ENCODE data around the gene CCNA2. TPM values are rescaled to one million over a fixed set of nuclear protein-coding genes. Genes with fewer than 3 reads are reported as not detected.

CCNA2 gene
- total RNA-seq, 2 donors from 2014 or later: 0.52 to 1.2 TPM

- intact Hi-C loops (cut with DNase I): loop anchor here in 1 of 2 donors (5.0 kb wide), 1 partner anchor 428 kb away; no protein-coding TSS in a partner anchor
- no peak for DNase-seq (ENCODE audit: low spot score)
These were observed 8.9 kb downstream of the CCNA2 start for GRCh38 chr4:121814756-121815155.

GRCh38 chr4:121811122-121811521, 12.6 kb downstream of the CCNA2 start:
- DNase-seq (ENCODE audit: low spot score): no peak
- intact Hi-C loops (cut with DNase I): no loop called here

- DNase-seq (ENCODE audit: low spot score): no peak
- intact Hi-C loops (cut with DNase I): no loop called here
These were observed 17.3 kb downstream of the CCNA2 start for GRCh38 chr4:121806411-121806810.

GRCh38 chr4:121801715-121802075, 22.0 kb downstream of the CCNA2 start:
- no peak for DNase-seq (ENCODE audit: low spot score)
- intact Hi-C loops (cut with DNase I): no loop called here

- intact Hi-C loops (cut with DNase I): no loop called here
- peak; percentile 98 for DNase-seq (ENCODE audit: low spot score)
These were observed 22.5 kb downstream of the CCNA2 start, which contains the start of gene EXOSC9 for GRCh38 chr4:121800961-121801714. Gene EXOSC9 (plus strand): TSS chr4:121801323. CDS start chr4:121801425, 102 bp downstream.

GRCh38 chr4:121800638-121800960, 23.1 kb downstream of the CCNA2 start:
- no peak for DNase-seq (ENCODE audit: low spot score)
- intact Hi-C loops (cut with DNase I): no loop called here

GRCh38 chr4:121799867-121800501, 23.7 kb downstream of the CCNA2 start:
- intact Hi-C loops (cut with DNase I): no loop called here

GRCh38 chr4:121799208-121799823, 24.4 kb downstream of the CCNA2 start:
- intact Hi-C loops (cut with DNase I): no loop called here
- no peak for DNase-seq (ENCODE audit: low spot score)

More at GRCh38 chr4:121799867-121800501, 23.7 kb downstream of the CCNA2 start:
- DNase-seq (ENCODE audit: low spot score): no peak

- intact Hi-C loops (cut with DNase I): no loop called here
- no peak for DNase-seq (ENCODE audit: low spot score)
These were observed 27.4 kb downstream of the CCNA2 start for GRCh38 chr4:121796283-121796682.

- no peak for DNase-seq (ENCODE audit: low spot score)
- intact Hi-C loops (cut with DNase I): no loop called here
These were observed 29.0 kb downstream of the CCNA2 start for GRCh38 chr4:121794505-121795188.

- intact Hi-C loops (cut with DNase I): no loop called here
- DNase-seq (ENCODE audit: low spot score): no peak
These were observed 30.7 kb downstream of the CCNA2 start for GRCh38 chr4:121792966-121793365.

GRCh38 chr4:121791481-121791880, 32.2 kb downstream of the CCNA2 start:
- no peak for DNase-seq (ENCODE audit: low spot score)
- intact Hi-C loops (cut with DNase I): no loop called here

- intact Hi-C loops (cut with DNase I): no loop called here
- no peak for DNase-seq (ENCODE audit: low spot score)
These were observed 32.7 kb downstream of the CCNA2 start for GRCh38 chr4:121790976-121791375.

- intact Hi-C loops (cut with DNase I): no loop called here
- DNase-seq (ENCODE audit: low spot score): no peak
These were observed 33.5 kb downstream of the CCNA2 start for GRCh38 chr4:121789960-121790829.

- intact Hi-C loops (cut with DNase I): no loop called here
- no peak for DNase-seq (ENCODE audit: low spot score)
These were observed 34.2 kb downstream of the CCNA2 start for GRCh38 chr4:121789455-121789854.

GRCh38 chr4:121788896-121789295, 34.8 kb downstream of the CCNA2 start:
- intact Hi-C loops (cut with DNase I): no loop called here
- no peak for DNase-seq (ENCODE audit: low spot score)

GRCh38 chr4:121786221-121786620, 37.5 kb downstream of the CCNA2 start:
- intact Hi-C loops (cut with DNase I): no loop called here
- DNase-seq (ENCODE audit: low spot score): no peak

GRCh38 chr4:121785479-121785878, 38.2 kb downstream of the CCNA2 start:
- no peak for DNase-seq (ENCODE audit: low spot score)
- intact Hi-C loops (cut with DNase I): no loop called here

GRCh38 chr4:121784975-121785374, 38.7 kb downstream of the CCNA2 start:
- intact Hi-C loops (cut with DNase I): no loop called here
- no peak for DNase-seq (ENCODE audit: low spot score)

All from posterior vena cava (tissue), 2 donors.